Smooth muscle cell of trachea (primary cell): ENCODE results near the gene HOXB4. TPM values are rescaled to one million over a fixed set of nuclear protein-coding genes. Genes with fewer than 3 reads are reported as not detected.

Experiments used
- total RNA-seq: library from RNA; depleted of rRNA; stranded (reverse); fragments of >200 nt; gene quantifications from 2 replicates; pipeline ENCODE4 v1.2.1, GENCODE V29; 2014

The HOXB4 gene
- total RNA-seq = 2.9 and 5.8 TPM in 2 replicates

GRCh38 chr17:48577946-48578615 lies at the start of gene HOXB4:
HOXB4 (minus strand) TSS chr17:48578350; CDS start chr17:48578319, 31 bp downstream.

GRCh38 chr17:48626245-48627117 lies 48.3 kb upstream of the HOXB4 start, which contains the start of gene HOXB9:
HOXB9 (minus strand) TSS chr17:48626358; CDS start chr17:48626269, 89 bp downstream.

GRCh38 chr17:48615047-48615962 lies 37.2 kb upstream of the HOXB4 start, which contains the start of gene HOXB8:
HOXB8 (minus strand) TSS chr17:48615292; CDS start chr17:48614704, 588 bp downstream.

GRCh38 chr17:48610282-48611211 lies 32.4 kb upstream of the HOXB4 start, which contains the start of gene HOXB7:
HOXB7 (minus strand) TSS chr17:48611017; CDS start chr17:48610918, 99 bp downstream.

GRCh38 chr17:48604770-48605329 lies 26.7 kb upstream of the HOXB4 start, which contains the start of gene HOXB6:
HOXB6 (minus strand) TSS chr17:48604986; CDS start chr17:48598150, 6,836 bp downstream.

GRCh38 chr17:48593126-48593829 lies 15.1 kb upstream of the HOXB4 start, which contains the start of gene HOXB5:
HOXB5 (minus strand) TSS chr17:48593779; CDS start chr17:48593682, 97 bp downstream.

GRCh38 chr17:48589831-48590606 lies 11.9 kb upstream of the HOXB4 start, which contains the start of gene HOXB3:
HOXB3 (minus strand) TSS chr17:48590241; CDS start chr17:48552474, 37,767 bp downstream.

GRCh38 chr17:48545022-48545375 lies 33.2 kb downstream of the HOXB4 start, which contains the start of gene HOXB2:
HOXB2 (minus strand) TSS chr17:48545109; CDS start chr17:48544911, 198 bp downstream.

GRCh38 chr17:48530887-48531272 lies 47.3 kb downstream of the HOXB4 start, which contains the start of gene HOXB1:
HOXB1 (minus strand) TSS chr17:48531011; CDS start chr17:48530904, 107 bp downstream.

Other genes with a start within 250 kb of the HOXB4 start
- gene SKAP1, start 148.1 kb downstream of the HOXB4 start, total RNA-seq = not detected in 2 replicates
- gene HOXB1, start 47.3 kb downstream of the HOXB4 start, total RNA-seq = not detected in 2 replicates
- gene HOXB2, start 33.2 kb downstream of the HOXB4 start, total RNA-seq = 8.7 and 10.4 TPM in 2 replicates
- 16.7 and 17.3 TPM in 2 replicates for gene HOXB3, start 11.9 kb upstream of the HOXB4 start, total RNA-seq
- gene HOXB5, start 15.4 kb upstream of the HOXB4 start, total RNA-seq = under 0.01 and 0.29 TPM in 2 replicates
- 0.73 and 0.83 TPM in 2 replicates for gene HOXB6, start 26.6 kb upstream of the HOXB4 start, total RNA-seq
- 1.7 and 2.0 TPM in 2 replicates for gene HOXB7, start 32.7 kb upstream of the HOXB4 start, total RNA-seq
- gene HOXB8, start 36.9 kb upstream of the HOXB4 start, total RNA-seq = not detected in 2 replicates
- gene HOXB9, start 48.0 kb upstream of the HOXB4 start, total RNA-seq = under 0.01 TPM in 1 of 2 replicates, not detected in the other
- not detected in 2 replicates for gene PRAC1, start 144.2 kb upstream of the HOXB4 start, total RNA-seq
- not detected in 2 replicates for gene PRAC2, start 144.8 kb upstream of the HOXB4 start, total RNA-seq
- not detected in 2 replicates for gene HOXB13, start 150.4 kb upstream of the HOXB4 start, total RNA-seq
- under 0.01 and 0.58 TPM in 2 replicates for gene TTLL6, start 238.9 kb upstream of the HOXB4 start, total RNA-seq